HG02759 (cell line): Measurements from ENCODE around the gene ALAS1.

Experiments
- ATAC-seq: cut with Tn5 transposase; IDR thresholded peaks from one replicate; pipeline ENCODE4 v1.9.1; 2021; ENCODE audit warnings: mild to moderate bottlenecking, moderate library complexity; ENCODE audit not compliant: unreplicated experiment

The ALAS1 gene

DNA sequence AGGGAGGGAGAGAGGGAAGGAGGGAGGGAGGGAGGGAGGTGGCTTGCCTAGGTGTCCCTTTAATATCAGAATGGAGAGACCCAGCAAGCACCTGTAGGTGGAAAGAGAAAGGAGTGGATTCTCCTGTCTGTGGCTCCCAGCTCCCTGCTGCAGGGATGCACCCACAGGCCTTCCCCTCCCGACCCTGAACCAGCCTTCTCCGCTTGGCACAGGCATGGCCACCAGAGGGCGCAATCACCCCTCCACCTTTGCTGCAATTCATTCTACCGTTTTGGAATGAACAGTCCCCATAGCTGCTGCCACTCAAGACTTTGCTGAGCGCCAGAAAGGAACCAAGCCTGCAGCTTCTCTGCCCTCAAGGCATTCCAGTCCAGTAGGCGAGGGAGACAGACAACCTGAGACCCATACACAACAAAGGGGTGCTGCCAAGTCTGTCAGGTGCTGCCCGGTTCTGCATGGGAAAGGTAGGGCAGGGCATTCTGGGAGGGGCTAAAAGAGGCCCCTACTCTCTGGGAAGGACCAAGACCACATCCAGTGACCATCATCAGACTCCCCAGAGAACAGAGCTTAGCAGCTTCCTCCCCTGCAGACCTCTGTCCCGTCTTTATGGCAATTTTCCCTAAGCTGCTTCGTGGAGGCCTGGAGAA, 22.5 kb downstream of the ALAS1 start:
- peak; percentile 53 for ATAC-seq

DNA sequence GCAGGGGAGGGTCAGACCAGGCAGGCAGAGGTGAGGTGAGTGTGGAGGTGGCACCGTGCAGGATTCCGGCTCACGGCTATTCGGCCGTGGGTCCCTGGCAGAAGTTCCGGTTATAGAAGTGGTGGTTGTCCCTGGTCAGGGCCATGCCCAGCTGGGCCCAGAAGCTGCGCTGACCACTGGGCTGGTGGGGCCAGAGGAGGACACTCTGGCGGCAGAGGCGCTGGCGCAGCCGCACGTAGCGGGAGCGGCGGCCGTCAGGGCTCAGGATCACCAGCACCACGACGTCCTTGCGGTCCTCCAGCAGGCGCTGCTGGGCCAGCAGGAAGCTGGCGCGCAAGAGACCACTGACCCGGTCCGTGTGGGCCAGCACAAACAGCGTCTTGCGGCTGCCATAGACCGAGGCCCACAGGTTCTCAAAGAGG, 23.2 kb downstream of the ALAS1 start:
- no peak for ATAC-seq

DNA sequence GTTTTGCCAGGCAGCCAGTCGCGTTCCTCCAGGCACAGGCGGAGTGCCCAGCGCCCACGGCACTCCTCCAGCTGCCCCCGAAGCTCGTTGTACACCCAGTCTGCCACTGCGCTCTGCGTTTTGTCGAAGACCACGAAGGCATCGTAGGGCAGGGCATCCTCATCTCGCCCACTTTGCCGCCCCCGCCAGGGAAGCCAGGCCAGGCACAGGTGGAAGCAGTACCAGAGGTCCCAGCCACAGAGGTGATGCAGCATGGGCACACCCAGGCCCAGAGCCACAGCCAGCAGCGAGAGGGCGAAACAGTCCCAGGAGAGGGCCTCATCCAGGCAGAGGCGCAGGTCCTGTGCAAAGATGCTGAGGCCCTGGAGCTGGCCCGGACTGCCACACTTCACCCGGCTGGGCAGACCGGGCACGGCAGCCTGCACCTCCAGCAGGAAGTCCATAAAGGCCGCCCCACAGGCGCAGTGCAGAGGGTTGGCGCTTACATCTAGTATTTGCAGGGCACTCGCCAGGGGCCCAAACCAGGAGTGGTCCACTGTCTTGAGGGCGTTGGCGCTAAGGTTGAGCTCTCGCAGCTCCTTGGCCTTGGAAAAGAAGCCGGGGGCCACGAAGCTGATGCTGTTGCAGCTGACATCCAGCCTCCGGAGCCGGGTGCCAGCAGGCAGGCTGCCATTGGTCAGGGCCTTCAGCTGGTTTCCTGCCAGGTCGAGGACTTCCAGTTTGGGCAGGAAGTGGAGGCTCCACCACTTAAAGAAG, 23.8 kb downstream of the ALAS1 start:
- ATAC-seq = no peak

DNA sequence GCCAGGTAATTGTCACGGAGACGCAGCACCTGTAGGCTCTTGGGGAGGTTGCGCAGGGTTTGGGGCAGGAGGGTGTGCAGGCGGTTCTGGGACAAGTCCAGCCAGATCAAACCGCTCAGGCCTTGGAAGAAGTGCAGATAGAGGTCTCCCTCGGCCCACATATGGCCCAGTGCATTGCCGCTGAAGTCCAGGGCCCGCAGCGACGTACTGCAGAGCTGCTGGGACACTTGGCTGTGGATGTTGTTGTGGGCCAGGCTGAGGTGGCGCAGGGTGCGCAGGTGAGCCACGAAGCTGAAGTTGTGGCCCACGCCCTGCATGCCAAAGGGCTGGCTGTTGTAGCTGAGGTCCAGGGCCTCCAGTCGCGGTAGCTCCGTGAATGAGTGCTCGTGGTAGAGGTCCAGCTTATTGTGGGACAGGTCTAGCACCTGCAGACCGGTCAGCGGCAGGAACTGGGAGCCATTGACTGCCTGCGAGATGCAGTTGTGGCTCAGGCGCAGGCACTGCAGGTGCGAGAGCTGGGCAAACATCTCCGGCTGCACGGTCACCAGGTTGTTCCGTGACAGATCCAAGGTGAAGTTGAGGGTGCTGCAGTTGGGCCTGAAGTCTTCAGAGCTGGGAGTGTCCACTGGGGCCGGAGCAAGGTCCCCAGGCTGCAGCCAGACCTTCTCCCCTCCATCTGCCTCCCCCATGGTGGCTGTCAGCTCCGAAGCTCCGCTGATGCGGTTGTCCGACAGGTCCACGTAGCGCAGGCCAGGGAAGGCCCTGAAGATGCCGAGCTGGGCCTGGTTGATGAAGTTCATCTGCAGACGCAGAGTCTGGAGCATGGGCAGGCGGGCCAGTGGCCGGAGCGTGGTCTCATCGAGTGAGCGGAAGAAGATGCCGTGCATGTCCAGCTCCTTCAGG, 24.6 kb downstream of the ALAS1 start:
- ATAC-seq = no peak

DNA sequence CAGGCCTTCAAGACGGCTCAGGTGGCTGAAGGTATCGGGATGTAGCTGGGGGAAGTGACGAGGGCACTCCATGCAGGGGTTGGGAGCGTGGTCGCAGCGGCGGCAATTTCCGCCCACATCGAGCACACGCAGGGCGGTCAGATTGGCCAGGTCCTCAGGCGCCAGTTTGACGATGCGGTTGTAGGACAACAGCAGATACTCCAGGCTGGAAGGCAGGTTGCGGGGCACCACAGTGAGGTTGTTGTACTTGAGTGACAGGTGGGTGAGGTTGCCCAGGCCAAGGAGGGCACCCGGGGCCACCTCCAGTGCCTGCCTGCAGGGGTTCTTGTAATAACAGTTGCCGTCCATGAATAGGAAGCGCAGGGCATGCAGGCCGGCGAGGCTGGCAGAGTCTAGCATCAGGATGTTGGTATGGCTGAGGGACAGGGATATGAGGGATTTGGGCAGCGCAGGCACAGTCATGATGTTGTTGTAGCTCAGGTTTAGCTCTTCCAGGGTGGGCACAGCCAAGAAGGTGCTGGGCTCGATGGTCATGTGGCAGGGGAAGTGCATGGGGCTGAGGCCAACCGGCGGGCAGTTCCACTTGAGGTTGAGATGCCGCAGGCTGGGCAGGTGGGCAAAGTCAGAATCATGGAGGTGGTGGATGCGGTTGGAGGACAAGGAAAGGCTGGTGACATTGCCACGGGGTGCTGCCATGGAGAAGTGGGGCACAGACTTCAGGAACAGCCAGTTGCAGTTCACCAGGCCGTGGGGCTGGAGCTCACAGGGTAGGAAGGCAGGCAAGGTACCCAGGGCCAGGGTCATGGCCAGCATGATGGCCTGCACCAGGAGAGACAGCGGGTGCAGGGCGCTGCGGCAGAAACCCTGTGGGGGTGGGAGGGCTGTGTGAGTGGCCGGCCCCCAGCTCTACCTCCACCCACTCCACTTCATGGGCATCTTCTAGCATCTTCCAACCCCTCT, 25.8 kb downstream of the ALAS1 start:
- no peak for ATAC-seq

DNA sequence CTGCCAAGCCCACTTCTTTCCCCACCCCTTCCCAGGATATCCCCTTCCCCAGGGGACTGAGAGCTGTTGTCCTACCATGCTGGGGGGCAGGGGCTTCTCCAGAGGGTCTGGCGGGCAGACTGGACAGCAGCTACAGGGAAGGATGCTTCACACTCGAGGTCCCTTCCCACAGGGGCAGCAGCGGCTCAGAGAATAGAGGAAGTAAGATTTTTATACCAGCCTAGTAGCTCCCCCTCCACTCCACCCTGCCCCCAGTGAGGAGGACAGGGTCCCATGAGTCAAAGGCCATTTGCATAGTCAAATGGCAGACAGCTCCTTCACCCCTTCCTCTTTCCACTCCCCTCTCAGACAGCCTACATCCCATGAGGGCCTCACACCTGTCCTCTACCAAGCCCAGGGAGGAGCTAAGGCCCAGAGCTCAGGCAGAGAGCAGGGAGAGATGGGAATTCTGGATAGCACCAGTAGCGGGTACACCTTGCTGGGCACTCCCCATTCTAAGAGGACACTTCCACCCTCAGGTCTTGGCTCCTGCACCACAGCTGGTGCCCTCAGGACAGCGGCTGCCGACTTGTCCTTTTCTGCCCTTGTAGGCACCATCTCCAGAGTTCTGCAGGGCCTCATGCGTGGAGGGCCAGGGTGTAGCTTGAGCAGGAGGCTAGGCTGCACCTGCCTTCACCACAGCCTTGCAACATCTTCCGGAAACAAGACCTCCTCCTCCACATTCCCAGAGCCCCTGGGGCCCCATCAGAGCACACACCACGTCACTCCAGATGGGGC, 27.7 kb downstream of the ALAS1 start, which contains the start of gene TLR9:
TSS of gene TLR9 (minus strand) at position 194 of the 777 bp plus-strand sequence. CDS start at position 78, 116 bp downstream.
- peak; percentile 83 for ATAC-seq

DNA sequence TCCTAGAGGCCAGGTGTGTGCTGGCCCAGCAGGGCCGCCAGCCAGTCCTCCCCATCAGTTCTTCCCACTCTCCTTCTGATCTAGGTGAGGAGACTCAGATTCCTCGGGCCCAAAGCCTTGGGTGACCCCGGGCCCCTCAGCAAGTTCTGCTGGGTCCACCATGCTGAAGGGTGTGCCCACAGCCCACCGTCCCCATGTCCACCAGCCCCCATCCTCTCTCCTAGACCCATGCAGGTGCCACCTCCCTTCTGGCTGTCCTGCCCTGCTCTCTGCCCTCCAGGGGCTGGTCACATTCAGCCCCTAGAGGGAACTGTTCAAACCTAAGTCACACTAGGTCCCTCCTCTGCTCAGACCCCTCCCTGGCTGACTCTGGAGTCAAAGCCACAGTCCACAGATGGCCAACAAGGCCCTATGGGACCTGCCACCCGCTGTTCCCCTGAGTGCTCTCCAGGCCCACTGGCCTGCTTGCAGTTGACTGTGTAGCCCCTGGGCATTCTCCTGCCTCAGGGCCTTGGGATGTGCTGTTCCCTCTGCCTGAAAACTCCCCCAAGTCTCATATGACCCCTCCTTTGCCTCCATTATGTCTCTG, 28.4 kb downstream of the ALAS1 start:
- peak; percentile 4 for ATAC-seq

DNA sequence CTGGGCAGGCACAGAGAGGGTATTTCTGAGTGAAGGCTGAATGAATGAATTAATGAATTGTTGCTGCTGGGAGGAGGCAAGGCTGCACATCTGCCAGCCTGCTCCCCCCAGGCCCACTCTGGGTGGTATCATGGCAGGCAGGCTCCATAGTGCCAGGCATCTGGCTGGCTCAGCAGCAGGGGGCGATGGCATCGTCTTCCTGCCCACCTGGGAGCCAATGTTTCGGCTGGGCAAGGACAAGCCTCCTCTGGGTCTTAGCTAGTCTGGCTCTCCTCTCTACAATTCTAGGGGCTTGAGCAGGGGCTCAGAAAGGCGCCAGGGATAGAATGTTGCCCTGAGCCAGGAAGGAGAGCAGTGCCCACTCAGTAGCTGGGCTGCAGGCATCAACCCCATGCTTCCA, 29.2 kb downstream of the ALAS1 start:
- ATAC-seq = no peak

DNA sequence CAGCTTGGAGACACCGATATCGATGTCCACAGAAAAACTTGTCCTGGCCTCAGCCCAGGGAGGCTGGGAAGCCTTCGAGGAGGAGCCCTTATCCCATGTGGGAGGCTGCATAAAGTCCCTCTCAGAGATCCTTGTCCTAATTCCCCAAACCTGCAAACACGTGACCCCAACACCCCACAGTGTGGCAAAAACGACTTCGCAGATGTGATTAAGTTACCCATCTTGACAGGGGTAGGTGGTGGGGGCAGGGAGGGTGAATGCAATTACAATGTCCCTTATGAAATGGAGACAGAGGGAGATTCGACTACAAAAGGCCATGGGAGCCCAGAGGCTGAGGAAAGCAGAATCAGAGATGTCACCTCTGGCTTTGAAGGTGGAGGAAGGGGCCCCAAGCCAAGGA, 29.8 kb downstream of the ALAS1 start:
- ATAC-seq = no peak

DNA sequence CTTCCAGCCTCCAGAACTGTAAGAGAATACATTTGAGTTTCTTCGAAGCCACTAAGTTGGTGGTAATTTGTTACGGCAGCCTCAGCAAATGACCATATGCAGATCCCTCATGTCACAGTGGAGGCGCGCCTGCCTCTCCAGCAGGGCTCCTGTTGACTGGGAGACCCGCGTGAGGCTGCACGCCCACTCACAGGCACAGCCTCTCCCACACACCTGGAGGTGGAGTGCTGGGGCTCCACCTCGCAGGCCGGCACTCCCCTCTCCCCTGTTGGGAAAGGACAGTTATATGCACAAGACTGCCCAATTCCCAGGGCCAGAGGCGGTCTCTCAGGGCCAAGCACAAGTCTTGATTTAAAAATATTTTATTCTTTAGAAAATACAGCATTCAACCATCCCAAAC, 30.3 kb downstream of the ALAS1 start:
- no peak for ATAC-seq

DNA sequence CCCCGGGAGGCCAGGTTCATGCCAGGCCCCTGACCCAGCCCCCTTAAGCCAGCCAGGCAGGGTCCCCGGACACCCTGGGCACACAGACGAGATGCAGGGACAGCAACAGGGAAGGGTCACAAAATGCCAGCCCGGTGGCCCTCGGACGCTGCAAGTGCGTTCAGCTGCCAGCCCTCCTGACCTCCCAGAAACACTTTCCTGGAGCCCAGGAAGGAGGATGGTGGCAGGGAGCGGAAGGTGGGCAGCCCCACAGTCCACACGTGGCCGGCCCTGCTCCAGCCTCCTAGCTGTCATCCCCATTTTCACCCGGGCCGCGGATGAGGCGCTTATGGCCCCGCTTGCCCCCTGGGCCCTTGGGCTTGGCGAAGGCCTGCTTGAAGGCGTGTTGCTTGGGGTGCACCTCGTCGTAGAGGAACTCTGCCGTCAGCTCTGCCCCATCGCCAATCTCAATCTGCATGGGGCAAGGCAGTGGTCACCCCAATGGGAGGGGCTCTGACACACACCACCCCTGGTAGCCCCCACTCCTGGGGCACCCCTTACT, 30.9 kb downstream of the ALAS1 start:
- no peak for ATAC-seq

DNA sequence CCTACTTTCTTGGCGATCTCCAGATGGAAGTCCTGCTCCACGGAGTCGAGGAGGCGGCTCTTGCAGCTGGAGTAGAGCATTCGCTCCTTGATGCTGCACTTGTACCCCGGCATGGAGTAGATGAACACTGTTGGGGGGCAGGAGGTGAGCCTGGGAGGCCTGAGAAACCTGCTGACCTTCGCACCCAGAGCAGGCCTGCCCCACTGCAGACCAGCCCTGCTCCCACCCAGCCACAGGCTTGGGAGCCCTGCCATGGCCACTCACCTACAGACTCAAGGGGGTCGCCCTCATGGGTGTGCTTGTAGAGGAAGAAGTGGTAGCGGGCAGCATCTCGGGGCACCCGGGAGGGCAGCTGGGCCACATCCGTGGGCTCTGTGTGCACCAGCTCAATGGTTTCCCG, 31.7 kb downstream of the ALAS1 start:
- ATAC-seq = no peak

DNA sequence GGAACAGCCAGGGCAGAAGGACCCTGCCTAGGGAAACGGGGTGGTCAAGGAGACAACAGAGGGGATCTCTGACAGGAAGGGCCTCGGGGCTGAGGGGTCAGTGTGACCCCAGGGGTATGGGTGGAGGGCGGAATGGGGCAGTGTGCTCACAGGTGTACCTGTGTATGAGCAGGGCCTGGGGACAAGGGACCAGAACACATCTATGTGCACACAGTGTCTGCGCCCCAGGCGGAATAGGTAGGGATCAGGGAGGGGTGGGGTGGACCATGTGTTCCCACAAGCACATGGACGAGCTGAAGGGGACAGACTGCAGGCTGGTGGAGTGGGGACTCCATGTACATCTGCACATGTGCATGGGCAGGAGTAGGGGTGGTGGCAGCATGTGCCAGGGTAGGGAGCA, 32.5 kb downstream of the ALAS1 start:
- ATAC-seq = no peak

DNA sequence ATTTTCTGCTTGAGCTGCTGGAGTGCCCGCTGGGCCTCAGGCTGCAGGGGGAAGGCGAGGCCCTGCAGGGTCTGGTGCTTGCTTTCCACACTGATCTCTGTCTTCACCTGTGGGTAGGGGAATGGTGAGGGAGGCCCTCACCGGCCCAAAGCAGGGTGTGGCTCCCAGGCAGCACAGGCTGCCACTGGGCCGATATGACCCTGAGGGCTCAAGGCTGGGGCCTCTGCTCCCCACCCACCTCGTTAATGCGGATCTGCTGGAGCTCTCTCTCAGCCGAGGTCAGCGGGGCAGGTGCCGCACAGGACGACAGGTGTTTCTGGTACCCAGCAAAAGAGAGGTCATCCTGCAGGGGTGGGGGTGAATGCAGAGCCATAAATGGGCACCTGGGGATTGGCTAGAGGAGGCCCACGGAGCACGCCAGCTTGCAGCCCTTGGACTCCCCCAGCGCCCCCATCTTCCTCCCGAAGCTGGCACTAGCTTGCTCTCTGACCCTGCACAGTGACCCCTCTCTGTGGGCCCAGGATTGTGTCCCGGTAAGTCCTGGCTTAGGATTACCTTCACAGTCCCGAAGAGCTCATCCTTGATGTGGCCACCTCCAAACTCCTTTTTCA, 33.0 kb downstream of the ALAS1 start:
- no peak for ATAC-seq

DNA sequence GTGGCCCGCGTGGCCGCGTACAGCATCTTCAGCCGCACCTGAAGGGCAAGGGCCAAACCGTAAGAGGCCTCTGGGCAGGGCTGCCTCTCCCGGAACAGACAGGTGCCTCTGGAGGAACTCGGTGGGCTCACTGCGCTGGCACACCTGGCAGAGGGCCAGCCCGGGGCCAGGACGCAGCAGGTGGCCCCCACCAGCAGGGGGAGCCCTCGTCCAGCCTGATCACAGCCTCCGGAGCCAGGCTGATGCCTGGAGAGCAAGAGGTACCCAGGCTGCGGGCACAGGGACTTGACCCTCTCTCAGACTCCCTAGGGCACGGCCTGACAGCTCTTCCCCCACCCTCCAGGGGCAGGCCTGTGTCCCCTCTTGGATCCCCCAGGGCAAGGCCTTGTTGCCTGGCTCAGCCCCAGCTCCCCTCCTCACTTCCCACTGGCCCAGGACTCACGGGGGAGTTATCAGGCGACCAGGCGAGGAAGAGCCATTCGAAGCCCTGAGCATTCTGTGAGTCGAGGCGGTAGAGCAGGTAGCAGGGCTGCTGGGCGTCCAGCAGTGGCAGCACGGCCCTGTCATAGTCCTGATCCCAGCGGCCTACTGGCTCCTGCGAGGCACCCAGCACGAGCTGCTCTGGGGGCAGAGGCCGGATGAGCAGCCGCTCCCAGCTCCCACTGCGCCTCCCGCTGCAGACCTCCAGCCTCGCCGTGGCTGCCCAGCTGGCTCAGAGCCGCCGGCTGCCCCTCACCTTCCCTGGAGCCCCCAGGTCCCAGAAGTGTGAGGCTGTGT, 33.7 kb downstream of the ALAS1 start:
- peak; percentile 48 for ATAC-seq

DNA sequence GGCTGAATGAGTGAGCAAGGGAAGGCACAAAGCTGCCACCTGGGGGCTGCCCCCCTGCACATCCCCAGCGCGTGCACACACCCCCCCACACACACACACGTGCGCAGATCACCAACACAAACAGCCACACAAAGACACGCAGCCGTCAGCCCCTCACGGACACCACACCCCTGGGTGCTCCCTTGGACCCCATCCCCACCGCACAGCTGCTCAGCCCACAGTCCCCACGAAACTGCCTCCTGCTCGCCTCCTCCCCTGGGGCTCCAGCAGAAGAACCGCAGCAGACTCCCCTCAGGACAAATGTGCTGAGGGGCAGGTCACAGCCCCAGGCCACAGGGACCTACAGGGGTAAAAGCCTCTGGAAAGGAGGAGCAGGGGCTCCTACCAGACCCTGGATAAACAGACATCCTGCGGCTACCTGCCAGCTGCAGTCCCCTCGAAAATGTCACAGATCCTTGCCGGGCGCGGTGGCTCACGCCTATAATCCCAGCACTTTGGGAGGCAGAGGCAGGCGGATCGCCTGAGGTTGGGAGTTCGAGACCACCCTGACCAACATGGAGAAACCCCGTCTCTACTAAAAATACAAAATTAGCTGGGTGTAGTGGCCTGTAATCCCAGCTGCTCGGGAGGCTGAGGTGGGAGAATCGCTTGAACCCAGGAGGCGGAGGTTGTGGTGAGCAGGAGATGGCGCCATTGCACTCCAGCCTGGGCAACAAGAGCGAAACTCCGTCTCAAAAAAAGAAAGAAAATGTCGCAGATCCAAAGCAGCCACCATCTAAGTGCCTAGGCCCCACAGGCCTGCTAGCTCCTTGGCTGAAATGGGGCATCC, 34.5 kb downstream of the ALAS1 start:
- ATAC-seq = no peak

DNA sequence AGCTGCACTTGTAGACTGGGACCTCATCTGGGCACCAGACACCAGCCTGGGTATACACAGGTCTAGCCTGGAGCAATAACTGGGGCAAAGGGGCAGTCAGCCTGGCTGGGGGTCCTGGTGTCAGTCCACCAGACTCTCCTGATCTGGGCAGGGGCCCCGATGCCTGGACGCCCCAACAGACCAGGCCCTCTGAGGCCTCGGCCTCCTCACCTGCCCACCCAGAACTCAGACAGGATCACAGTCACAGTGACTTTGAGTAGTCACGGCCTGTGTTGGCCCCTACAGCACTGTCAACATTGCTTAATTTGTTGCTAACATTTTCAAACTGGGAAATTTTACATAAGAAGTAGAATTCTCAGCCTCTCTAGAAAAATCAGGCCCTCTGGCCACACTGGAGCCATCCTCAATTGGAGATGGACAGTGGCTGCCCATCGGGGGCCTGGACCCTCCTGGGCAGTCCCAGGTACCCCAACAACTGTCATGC, 35.2 kb downstream of the ALAS1 start:
- ATAC-seq = no peak
